ENCODE data around the gene GABRR1.
A peak's percentile ranks its signal among the peaks of the same experiment; 100 is the strongest.
"Not testable (repeated sequence)": the region's sequence is repeated elsewhere in the genome, so short reads cannot be mapped to it uniquely, and the experiment has no call there.

GABRR1 gene

DNA sequence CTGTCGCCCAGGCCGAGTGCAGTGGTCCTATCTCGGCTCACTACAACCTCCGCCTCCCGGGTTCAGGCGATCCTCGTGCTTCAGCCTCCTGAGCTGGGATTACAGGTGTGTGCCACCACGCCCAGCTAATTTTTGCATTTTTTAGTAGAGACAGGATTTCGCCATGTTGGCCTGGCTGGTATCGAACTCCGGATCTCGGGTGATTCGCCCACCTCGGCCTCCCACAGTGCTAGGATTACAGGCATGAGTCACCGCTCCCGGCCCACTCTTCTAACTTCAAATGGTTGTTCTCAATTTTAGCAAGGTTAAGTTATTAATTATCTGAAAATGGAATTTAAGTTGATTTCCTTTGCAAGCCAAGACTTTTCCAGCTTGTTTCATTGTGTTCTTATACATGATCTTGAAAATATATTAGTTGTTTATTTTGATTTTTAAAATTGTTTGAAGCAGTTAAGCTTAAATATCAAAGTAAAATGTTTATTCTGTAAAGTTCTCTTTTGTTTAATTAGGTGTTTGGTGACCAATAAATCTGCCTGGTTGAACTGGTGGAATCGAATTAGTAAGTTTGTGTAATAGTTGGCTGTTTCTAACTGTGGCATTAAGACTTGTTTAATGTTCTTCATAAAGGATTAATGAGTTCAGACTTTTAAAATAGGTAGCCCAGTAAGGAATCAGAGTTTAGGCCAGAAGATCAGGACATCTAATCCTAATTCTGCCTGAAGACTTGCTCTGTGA, 69.0 kb downstream of the GABRR1 start:
- DNase-seq, result no peak

DNA sequence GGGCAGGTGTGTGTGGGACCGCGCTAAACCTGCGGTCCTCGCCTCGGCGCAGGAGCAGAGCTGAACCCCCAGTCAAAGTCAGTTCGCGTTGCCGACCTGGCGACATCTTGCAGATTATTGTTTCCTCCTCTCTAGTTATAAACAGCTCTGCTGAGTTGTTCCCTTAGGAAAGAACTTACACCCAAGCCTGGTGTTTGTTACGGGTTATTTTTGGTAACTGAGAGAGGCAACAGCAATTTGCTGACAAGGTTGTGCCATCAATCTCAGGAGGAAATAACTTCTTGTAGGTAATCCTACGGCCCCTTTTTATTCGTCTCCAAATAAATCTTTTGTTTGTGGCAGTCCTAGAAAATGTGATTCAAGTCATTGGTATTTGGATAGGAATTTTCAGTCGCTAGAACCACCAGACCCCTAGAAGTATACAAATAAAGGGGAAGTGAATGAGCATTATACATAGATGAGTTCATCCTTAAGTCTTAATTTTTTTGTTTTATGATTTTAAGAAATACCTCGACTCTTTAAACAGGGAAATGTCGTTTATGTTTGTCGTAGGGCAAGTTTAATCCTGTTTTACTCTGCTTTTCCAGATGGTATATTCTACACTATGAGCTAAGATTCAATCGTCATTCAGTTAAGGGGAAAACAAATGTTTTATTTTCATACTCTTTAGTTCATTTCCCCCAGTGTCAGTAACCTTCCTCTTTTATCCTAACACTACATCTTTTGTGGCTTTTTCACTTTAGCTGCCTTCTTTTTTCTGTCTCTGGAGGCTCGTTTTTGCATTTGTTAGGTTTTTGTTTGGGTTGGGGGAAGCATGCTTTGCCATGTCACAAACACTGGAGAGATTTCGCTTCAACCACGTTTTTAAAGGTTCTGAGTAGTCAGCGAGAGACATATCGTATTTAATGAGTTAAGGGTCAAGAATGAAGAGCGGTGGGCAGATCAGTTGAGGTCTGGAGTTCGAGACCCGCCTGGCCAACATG, 70.1 kb downstream of the GABRR1 start:
- peak in 2 of 3 experiments; percentile 12 to 80 for DNase-seq

DNA sequence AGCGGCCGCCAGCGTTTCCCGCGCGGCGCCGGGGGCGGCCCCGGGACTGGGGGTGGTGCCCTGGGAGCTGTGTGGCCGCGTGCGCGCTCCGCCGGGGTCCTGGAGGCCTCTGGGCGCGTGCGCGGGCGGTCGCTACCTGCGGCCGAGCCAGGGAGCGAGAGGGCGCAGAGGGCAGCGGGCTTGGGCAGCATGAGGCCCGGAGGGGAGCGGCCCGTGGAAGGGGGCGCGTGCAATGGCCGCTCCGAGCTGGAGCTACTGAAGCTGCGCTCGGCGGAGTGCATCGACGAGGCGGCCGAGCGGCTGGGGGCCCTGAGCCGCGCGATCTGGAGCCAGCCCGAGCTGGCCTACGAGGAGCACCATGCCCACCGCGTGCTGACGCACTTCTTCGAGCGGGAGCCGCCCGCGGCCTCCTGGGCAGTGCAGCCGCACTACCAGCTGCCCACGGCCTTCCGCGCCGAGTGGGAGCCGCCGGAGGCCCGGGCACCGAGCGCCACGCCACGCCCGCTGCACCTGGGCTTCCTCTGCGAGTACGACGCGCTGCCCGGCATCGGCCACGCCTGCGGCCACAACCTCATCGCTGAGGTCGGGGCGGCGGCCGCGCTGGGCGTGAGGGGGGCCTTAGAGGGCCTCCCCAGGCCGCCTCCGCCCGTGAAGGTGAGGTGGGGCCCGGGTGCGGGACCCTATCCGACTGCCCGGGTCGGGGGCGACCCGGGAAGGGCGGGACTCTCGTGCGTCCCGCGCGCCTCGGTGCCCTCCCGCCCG, 71.0 kb downstream of the GABRR1 start, which contains the start of gene PM20D2:
Gene PM20D2 (plus strand): TSS at position 100 of the 762 bp plus-strand sequence. CDS start 90 bp downstream, at position 190.
- peak; percentile 69 to 95 (median 91) for DNase-seq

DNA sequence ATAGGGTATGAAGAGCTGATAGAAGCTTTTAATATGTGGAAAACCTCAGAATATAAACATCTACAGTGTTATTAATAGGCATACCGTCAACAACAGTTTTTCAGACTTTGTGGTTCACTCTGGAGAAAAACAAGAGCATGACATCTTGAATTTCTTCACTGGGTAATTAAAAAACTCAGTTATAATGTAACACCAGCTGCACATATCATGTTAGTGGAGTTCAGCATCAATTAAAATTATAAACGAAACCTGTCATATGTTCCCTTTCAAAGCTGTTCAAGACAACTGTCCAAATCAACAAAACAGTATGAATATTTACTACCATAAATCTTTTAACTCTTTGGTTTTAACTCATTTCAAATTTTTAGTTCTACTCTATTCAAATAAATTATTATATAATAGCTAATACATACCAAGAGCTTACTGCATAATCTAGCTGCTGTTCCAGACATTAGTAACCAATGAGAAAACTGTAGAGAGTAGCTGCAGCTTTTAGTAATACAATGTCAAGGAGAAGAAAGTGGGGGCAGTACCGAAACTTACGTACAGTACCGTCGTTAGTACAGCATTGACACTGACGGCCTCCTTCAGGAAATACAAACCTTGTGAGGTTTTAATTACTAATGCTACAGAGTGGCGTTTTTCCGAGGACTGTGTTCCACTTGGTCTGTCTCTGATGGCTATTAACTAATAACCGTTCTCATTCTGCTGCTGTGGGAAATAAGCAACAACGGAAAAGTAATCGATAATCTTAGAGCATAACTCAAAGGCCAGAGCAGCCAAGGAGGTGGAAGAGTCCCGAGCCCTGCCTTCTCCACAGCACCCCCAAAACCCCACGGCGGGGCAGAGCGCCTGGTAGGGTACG, 71.8 kb downstream of the GABRR1 start:
- peak in 1 of 3 experiments; percentile 65 for DNase-seq

DNA sequence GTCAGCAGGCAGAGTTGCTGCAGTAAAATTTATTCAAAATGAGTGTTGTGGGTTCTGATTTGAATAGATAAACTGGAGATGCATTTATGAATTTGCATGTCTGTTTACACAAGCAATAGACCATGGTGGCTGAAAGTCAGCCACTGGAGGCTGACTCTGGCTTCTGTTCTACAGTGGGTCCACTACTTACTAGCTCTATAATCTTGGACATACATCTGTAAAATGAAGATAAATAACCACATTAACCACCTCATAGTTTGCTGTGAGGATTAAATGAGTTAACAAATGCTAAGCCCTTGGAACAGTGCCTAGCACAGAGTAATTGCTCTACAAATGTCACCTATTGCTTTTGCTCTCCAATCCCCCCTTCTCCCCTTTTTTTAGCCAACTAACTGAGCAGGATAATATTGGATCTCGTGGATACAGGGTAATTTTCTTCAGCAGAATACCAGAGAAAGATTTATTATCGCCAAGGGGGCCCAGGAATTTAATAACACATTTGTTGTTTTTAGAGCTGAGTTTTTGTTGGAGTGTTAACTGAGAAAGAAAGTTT, 72.7 kb downstream of the GABRR1 start:
- peak in 1 of 3 experiments; percentile 7 for DNase-seq

DNA sequence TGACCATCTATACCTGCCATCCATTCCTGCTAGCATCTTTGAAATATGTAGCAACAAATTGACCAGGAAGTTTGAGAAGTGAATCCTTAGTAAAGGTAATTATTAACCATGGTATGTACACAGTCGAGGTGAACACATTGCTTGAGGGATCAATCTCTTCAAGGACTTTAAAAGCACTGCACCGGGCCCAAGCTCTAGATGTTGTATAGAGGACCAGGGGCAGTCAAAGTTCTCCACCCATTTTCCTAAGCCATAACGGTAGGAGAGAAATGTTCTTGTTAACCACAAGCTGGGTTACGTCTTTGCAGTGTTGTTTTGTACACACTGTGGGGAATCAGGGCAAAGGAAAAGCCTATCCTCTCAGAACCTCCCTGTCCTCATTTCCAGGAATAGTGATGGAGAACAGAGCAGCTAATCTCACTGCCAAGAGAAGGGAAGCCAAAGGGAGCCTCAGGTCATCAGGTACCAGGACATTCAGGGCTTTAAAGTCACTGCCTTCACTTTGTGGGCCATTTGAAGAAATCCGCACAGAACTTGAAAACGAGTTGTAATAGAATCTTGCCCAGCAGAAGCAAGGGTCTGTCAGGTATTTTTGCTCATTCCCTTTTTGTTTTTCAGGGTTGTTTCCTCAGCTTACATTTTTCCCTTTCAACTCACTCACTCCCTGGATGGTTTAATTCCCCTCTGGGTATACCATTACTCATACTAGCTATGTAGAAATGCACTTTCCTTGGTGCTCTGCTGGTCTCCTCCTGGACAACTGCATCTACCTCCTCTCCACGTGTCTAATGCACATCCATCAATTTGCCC, 76.6 kb downstream of the GABRR1 start:
- no peak for DNase-seq

DNA sequence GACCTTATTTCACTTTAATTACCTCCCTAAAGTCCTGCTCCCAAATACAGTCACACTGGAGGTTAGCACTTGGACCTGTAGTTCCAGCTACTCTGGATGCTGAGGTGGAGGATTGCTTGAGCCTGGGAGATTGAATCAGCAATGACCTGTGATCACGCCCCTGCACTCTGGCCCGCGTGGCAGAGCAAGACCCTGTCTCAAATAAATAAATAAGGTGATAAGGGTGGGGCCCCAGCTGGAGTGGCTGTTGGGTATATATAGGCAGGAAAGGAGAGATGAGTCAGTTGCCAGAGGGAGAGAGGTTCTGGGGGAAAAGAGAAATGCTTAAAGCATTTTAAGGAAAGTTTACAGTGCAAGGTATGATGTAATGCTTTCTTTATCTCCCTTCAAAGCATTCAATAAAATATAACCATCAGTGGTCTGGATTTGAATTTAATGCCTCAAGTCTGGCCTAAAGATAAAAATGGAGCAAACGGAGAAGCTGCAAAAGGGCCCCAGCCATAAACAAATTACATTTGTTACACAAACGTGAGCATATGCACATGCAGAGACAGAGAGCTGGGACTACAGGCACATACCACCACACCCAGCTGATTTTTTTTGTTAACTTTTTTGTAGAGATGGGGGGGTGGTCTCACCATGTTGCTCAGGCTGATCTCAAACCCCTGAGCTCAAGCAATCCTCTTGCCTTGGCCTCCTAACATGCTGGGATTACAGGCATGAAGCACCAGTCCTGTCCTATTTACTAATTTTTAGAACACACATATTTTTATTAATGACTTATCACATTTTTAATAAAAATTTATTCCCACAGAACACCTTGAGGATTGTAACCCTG, 77.4 kb downstream of the GABRR1 start:
- no peak for DNase-seq

DNA sequence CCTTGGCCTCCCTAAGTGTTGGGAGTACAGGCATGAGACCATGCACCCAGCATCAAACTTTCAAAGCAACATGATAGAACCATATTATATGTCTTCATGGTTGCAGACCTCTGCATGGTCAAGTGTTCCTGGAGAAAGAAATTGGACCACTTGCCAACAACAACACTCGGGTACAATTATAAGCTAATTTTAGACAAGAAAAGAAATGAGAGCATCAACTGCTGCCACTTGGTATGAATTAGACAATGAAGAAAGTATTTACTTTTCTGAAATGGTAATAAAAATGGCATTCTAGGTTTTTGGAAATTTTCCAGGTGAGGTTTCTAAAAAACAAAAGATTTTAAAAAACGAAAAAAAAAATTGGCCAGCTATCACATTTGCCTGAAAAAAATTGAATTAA, 79.0 kb downstream of the GABRR1 start:
- DNase-seq, result no peak

DNA sequence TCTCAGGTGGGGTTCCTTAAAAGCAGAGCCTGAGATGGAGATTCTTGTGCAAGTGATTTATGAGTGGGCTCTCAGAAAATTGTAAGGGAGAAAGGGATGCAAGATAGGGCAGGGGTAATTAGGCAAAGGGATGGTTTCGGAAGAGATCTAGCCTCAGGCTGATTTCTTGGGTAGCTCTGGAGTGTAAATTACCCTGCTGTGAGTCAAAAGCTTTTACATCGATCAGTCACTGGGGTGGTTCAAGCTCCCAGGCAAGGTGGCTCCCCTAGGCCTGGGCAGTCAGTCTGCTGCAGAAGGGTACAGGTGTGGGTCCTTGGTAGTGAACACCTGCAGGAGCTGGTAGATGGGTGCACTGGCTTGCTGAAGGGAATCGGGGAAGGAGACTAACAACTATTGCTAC, 82.4 kb downstream of the GABRR1 start:
- DNase-seq, result no peak

DNA sequence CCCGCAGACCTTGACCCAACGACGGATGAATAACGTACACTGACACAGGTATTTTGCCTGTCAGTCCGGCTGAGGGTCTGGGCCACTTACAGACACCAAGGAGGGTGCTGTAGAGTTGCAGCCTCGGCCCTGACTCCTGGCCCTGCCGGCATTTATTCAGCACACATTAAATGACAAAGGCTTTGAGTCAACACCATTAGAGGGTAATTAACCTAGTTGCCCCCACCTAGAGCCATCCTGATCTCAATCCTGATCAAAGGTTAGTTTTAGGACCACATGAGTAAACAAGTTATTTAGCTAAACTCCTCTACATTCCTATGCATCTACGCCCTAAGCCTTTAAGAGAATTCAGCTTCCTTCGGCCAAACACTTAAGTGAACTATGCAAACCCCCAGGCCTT, 83.2 kb downstream of the GABRR1 start:
- DNase-seq, result no peak

DNA sequence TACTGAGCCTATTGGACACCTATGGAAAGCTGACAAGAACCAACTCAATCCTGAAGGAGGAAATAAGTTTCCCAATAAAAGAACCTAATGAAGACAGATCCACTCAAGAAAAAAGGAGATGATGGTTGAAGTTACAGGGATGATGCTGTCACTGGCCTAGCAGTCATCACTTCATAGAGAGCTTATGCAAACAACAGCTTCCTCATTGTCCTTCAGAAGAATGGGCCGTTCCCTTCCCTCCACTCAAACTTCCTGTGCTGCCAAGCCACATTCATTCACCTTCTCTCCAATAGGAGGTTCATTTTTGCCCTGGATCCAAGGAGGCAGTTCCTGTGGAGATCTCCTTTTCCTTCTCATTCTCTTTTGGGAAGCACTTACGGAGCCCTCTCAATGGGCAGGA, 85.1 kb downstream of the GABRR1 start:
- DNase-seq, result no peak

DNA sequence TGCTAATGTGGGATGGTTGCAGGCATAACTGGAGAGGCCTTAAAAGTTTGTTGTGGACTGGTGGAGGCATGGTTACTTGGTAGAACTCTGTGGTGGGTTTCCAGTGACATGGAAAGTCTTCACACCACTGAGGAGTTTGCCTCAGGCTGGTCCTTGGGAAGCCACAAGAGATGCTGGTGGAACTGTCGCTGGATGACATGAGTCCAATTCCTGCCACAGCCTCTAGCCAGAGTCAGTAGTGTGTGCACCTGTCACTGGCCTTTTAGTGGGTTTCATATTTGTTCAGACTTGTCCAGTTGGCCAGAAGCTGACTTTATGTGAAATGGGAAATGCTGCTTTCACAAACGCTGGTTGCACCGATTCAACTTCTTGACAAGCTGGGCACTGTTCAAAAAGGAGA, 85.6 kb downstream of the GABRR1 start:
- no peak for DNase-seq

DNA sequence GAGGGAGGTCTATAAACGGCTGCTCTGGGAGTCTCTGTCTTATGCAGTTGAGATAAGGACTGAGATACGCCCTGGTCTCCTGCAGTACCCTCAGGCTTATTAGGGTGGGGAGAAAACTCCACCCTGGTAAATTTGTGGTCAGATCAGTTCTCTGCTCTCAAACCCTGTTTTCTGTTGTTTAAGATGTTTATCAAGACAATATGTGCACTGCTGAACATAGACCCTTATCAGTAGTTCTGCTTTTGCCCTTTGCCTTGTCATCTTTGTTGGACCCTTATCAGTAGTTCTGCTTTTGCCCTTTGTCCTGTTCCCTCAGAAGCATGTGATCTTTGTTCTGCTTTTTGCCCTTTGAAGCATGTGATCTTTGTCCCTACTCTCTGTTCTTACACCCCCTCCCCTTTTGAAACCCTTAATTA, 88.9 kb downstream of the GABRR1 start:
- DNase-seq, result not testable (repeated sequence)
